GM12872 (cell line): ENCODE results near the gene STMND1.

Experiments used
- TF ChIP-seq, protein P1 (sequence below): IDR thresholded peaks from 3 replicates; pipeline ENCODE4 v1.5.1; 2011; ENCODE audit warnings: low read depth, mild to moderate bottlenecking, low read length, moderate library complexity; ENCODE audit not compliant: insufficient read depth

Gene STMND1

DNA sequence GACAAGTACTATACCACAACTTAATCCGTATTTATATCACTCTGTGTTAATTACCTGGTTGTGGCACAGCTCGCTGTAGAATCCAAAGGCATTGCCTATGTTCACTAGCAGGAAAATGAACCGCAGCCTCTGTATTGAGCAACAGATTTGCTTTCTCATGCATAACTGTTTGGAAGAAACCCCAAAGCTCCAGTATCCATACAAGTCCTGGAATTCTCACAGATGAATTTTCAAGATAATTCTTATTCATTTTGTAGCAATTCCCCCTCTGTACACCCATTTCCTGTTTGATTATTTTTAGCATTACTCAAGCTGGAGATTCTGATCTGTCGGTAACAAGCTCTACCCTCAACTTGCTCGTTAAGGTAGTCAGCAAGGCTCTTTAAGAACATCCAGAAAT lies 63.5 kb downstream of the STMND1 start:
- TF ChIP-seq, protein P1, sequence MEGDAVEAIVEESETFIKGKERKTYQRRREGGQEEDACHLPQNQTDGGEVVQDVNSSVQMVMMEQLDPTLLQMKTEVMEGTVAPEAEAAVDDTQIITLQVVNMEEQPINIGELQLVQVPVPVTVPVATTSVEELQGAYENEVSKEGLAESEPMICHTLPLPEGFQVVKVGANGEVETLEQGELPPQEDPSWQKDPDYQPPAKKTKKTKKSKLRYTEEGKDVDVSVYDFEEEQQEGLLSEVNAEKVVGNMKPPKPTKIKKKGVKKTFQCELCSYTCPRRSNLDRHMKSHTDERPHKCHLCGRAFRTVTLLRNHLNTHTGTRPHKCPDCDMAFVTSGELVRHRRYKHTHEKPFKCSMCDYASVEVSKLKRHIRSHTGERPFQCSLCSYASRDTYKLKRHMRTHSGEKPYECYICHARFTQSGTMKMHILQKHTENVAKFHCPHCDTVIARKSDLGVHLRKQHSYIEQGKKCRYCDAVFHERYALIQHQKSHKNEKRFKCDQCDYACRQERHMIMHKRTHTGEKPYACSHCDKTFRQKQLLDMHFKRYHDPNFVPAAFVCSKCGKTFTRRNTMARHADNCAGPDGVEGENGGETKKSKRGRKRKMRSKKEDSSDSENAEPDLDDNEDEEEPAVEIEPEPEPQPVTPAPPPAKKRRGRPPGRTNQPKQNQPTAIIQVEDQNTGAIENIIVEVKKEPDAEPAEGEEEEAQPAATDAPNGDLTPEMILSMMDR: no peak

DNA sequence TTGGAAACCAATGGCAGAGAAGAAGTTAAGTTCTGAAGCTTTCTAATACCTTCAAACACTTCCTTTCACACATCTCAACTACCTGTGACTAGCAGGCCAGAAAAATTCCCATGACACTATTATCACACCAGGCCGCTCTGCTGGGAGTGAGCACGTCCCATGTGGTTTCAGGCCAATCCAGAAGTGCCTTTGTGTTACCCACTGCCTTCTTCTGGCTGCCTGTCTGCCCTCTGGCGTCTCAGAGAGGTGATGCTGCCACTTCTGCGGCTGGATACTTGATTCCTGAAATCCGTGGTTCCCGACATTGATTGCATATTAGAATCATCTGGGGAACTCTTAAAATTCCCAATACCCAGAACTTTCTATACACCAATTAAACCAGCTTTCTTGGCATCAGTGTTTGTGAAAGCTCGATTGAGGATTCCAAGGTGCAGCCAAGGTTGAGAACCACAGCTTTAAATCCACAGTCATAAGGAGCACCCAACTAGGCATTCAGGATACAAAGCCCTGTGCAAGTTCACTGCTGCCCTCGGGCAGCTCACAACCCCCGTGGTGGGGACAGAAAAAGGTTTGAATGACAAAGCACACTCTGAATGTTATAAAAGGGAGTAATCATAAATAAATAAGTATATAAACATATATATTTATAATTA lies 65.6 kb downstream of the STMND1 start:
- TF ChIP-seq, protein P1: peak; percentile 38; the same call in 1 of the 3 replicates

DNA sequence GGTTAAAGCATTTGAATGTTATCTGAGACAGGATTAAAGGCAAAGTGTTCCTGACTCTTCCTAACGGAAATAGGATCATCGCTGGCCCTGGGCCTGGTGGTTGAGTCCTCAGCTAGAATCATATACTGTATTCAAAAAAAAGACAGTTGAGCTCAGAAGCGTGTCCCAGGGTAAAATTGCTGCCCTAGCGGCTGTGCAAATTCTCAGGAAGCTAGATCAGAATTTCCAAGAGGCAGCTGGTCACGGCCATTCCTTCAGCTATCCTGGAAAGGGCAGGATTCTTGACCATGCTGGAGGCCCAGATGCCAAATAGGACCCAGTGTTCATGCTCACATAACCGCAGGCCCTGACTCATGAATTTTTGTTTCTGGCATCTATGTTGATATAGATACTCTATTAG lies 67.4 kb downstream of the STMND1 start:
- TF ChIP-seq, protein P1: no peak

DNA sequence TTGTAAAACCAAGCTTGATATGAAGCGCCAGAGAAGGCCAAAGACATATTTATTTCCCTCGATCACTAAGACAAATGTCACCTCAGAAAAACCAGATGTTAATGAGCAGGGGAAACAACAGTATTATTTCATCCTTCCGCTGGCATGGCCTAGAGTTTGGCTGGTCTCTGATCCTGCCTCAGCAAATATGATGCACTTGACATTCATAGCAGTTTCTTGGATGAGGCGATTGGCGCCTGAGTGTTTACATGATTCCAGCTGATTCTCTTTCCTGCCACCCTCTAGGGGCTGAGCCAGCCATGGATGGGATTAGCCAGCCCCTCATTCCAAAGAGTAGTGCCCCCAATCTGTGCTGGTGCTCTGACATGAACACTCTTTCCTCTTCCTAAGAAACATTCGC lies 67.9 kb downstream of the STMND1 start:
- TF ChIP-seq, protein P1: no peak

DNA sequence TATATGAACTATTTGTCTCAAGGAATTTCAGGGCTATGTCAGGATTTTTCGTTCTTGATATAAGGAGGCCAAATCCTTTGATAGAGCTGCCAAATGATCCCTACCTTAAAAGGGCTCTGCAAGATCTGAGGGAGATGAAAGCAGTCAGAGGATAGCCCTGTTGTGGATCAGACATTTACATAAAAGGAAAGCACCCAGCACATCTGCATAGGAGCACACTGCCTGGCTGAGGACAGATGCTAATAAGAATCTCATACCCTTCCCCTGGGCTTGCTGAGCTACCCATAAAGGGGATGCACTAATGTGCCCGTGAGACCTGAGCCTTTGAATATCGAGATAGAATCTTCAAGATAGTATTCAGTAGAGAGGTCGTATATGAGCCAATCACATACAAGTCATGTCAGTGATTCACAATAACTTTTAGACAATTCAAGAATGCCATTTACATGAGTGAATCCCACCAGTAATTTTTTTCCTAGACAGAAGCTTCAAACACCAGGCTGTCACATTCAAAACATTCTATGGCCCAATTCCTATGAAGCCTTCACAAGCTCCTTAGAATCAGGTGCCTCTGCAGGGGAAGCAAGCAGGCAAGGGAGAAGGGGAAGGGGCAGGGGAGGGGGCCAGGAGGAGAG lies 71.1 kb downstream of the STMND1 start:
- TF ChIP-seq, protein P1: no peak

DNA sequence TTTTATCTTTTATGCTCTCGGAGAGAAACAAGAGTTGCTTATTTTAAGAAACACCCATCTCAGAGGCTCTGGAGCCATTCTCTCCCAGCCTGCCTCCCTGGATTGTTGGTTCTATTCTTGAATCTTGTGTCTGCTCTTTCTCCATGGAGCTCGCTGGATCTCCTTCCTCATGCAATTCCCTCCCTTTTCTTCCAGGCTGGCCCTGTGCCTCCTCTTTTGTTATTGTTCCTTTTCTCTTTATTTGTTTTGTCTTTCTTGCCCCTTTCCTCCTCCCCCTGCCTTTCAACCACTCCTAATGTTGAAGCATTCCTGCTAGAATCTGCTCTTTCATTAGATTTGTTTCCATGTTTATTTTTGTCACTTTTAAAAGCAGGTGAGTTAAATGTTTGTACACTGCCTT lies 76.5 kb downstream of the STMND1 start:
- TF ChIP-seq, protein P1: no peak

DNA sequence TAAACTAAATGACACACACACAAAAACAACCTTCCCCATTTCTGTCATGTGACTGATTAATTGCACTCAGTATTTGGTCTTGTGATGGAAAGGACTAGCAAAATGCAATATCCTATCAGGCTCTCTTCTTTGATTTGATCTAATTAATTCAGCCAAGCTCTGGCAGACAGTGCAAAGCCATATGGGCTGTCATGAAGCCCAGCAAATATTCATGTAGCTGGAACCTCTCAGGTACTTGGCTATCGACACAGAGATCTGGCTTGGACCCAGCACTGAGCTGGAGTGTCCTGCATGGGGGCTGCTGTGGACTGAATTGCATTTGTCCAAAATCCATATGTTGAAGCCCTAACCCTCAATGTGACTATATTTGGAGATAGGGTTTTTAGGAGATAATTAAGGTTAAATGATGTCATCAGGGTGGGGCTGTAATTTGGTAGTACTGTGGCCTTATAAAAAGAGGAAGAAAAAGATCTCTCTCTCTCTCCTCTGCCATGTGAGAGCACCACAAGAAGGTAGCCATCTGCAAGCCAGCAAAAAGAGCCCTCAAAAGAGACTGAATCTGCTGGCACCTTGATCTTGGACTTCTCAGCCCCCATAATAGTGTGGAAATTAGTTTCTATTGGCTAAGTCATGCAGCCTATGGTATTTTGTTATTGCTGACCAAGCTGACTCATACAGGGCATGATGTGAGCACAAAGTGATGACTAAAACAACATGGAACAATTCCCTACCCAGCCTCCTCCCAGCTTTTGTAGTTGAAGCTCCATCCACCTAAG lies 77.1 kb downstream of the STMND1 start:
- TF ChIP-seq, protein P1: no peak
